Epithelial cell of esophagus (primary cell): Measurements from ENCODE around the gene RNF34.

Experiments
- DNase-seq: peaks from one replicate; pipeline ENCODE4 v3.0.0; 2010; ENCODE audit warnings: low read depth
- H3K4me3 ChIP-seq: 2 replicates; pipeline ENCODE4 v1.5.1; 2011; ENCODE audit warnings: mild to moderate bottlenecking, low read length, control low read depth
- TF ChIP-seq, protein P1 (sequence below): IDR thresholded peaks from 2 replicates; pipeline ENCODE4 v1.5.1; 2011; ENCODE audit warnings: low read depth, mild to moderate bottlenecking, low read length, control low read depth, inconsistent platforms; ENCODE audit not compliant: insufficient read depth; ENCODE audit errors: missing control alignments

The RNF34 gene

GRCh38 chr12:121404734-121405133 lies 4.8 kb downstream of the RNF34 start:
- no peak overlapping the region for H3K4me3 ChIP-seq
- TF ChIP-seq, protein P1, sequence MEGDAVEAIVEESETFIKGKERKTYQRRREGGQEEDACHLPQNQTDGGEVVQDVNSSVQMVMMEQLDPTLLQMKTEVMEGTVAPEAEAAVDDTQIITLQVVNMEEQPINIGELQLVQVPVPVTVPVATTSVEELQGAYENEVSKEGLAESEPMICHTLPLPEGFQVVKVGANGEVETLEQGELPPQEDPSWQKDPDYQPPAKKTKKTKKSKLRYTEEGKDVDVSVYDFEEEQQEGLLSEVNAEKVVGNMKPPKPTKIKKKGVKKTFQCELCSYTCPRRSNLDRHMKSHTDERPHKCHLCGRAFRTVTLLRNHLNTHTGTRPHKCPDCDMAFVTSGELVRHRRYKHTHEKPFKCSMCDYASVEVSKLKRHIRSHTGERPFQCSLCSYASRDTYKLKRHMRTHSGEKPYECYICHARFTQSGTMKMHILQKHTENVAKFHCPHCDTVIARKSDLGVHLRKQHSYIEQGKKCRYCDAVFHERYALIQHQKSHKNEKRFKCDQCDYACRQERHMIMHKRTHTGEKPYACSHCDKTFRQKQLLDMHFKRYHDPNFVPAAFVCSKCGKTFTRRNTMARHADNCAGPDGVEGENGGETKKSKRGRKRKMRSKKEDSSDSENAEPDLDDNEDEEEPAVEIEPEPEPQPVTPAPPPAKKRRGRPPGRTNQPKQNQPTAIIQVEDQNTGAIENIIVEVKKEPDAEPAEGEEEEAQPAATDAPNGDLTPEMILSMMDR = no peak
- peak; percentile 32 for DNase-seq

DNA sequence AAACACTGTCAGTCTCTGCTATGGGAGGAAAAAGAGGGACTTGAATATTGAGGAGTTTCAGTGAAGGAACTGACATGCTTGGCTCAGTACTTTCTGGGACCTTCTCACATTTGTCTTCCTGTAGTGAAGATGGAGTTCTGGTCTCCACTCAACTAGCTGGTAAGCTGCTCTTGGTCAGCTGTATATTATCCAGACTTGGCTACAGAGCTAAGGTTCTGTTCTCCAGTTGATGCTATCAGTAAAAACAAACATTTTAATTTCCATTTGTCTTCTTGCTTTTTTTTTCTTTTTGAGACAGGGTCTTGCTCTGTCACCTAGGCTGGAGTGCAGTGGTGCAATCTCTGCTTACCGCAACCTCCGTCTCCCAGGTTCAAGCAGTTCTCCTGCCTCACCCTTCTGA lies 5.3 kb downstream of the RNF34 start:
- no peak overlapping the region for H3K4me3 ChIP-seq
- no peak for DNase-seq
- TF ChIP-seq, protein P1 = no peak

- TF ChIP-seq, protein P1 = no peak
- no peak overlapping the region for H3K4me3 ChIP-seq
- no peak for DNase-seq
These were observed 14.0 kb downstream of the RNF34 start for GRCh38 chr12:121413917-121414316.

GRCh38 chr12:121417847-121418246 lies 17.9 kb downstream of the RNF34 start:
- H3K4me3 ChIP-seq = no peak overlapping the region
- no peak for DNase-seq
- TF ChIP-seq, protein P1 = no peak

DNA sequence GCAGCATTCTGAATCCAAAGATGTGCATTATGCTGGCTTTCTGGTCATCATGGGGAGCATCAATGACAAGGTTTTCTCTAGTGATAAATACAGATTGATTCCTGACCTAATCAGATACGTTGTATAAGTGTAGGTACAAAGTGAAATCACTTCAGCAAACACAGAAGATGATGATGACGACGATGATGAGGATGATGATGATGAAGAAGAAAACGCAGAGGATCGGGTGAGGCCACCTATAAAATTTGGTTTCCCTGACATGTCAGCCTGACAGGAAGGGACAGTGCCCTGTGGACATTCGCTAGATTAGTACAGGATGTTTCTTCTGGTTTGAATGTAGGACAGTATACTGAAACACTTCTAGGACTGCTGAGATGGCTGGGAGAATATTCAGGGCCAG lies 20.2 kb downstream of the RNF34 start:
- TF ChIP-seq, protein P1 = no peak
- no peak for DNase-seq
- H3K4me3 ChIP-seq = no peak overlapping the region

DNA sequence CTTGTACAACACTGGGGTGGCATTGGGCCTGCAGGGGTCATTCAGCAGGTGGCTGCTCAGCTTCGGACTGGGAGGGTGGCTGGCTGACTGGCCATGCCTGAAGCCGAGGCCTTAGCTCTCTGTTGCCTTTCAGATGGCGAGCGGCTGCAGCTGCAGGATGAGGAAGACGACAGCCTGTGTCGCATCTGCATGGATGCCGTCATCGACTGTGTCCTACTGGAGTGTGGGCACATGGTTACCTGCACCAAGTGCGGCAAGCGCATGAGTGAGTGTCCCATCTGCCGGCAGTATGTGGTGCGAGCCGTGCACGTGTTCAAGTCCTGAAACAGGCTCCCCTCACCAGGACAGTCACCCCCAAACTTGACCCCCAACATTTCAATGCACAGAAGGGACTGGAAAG lies 23.3 kb downstream of the RNF34 start:
- TF ChIP-seq, protein P1 = no peak
- no peak overlapping the region for H3K4me3 ChIP-seq
- no peak for DNase-seq
